GM23248 (cell line): ENCODE results near the gene NR2C2.

Source experiments
- EZH2 ChIP-seq: fragments of 200-600 bp; sonication (generic); IDR thresholded peaks from 2 replicates; pipeline ENCODE4 v1.6.1; 2018; ENCODE audit warnings: antibody characterized with exemption, mild to moderate bottlenecking; ENCODE audit not compliant: insufficient read depth, poor library complexity, severe bottlenecking
- EZH2phosphoT487 ChIP-seq: fragments of 200-600 bp; sonication (generic); IDR thresholded peaks from 2 replicates; pipeline ENCODE4 v1.6.1; 2018; ENCODE audit warnings: antibody characterized with exemption, moderate library complexity, mild to moderate bottlenecking, low read depth; ENCODE audit not compliant: insufficient read depth

GRCh38 chr3:15065550-15066007, 118.2 kb downstream of the NR2C2 start:
- no peak for TF ChIP-seq EZH2
- no peak for TF ChIP-seq EZH2phosphoT487
